Measurements from ENCODE around the gene GPHN.

DNA sequence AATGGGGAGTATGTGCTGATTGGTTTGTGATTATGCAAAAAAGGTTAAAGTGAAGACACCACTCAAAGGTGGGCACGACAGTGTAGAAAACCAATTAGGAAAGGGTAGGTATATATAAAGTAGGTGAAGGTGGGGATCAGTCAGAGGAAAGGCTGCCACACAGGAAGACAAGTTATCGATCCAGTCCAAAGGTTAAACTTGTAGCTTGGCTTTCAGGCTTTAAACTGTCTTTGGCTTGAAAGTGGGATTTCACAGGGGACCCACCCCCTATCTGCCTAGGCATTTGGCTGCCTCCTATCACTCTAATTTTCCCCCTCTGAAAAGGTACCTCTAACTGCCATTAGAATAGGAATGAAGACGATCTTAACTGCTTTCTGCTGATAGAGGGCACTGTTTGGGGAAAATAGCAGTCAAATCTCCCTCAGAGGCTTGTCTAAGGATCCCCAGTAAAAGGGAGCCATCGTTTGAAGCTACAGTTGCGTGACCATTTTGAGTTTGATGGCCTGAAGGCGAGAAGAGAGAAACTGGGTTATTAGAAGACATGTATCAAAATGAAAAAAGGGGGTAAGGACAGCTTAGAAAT lies 250.2 kb downstream of the GPHN start:
- TF ChIP-seq REST (IDR thresholded peaks at IDR 0.05; ENCODE audit: insufficient read depth in 1 of 2, low read depth in 2 of 2, low read length in 2 of 2) (no peak), POLR2AphosphoS5 (IDR thresholded peaks at IDR 0.05; ENCODE audit: low read depth, low read length) (no peak), TAF1 (IDR thresholded peaks at IDR 0.05; ENCODE audit: borderline replicate concordance, insufficient read depth, low read length) (no peak)

Measured in PFSK-1 (cell line).